GM23338 (cell line): ENCODE measurements around the gene SLC12A6. TPM values are rescaled to one million over a fixed set of nuclear protein-coding genes. Genes with fewer than 3 reads are reported as not detected.

Source experiments
- ATAC-seq: fragments of 200-7000 bp; cut with Tn5 transposase; 3 replicates; pipeline ENCODE4 v1.9.1; 2020
- DNase-seq: peaks from one replicate; pipeline ENCODE4 v3.0.0-alpha.2; 2015; ENCODE audit warnings: low spot score
- H2AFZ ChIP-seq: fragments of 200-600 bp; sonication (generic); 2 replicates; pipeline ENCODE4 v1.8.0; 2016; ENCODE audit warnings: antibody characterized with exemption, mild to moderate bottlenecking, moderate library complexity
- H3F3A ChIP-seq: fragments of 200-600 bp; sonication (generic); replicated peaks from 2 replicates; pipeline ENCODE4 v1.8.0; 2017; ENCODE audit warnings: antibody characterized with exemption, mixed run types, low read depth
- H3K27ac ChIP-seq: fragments of 200-600 bp; sonication (generic); 2 replicates; pipeline ENCODE4 v1.6.1; 2016; ENCODE audit warnings: low read depth
- H3K27me3 ChIP-seq: fragments of 200-600 bp; sonication (generic); 2 replicates; pipeline ENCODE4 v1.8.0; 2016; ENCODE audit warnings: mild to moderate bottlenecking, mixed run types, moderate library complexity; ENCODE audit not compliant: insufficient read depth
- H3K36me3 ChIP-seq: fragments of 200-600 bp; sonication (generic); 2 replicates; pipeline ENCODE4 v1.8.0; 2016; ENCODE audit warnings: mild to moderate bottlenecking; ENCODE audit not compliant: insufficient read depth
- H3K4me1 ChIP-seq: fragments of 200-600 bp; sonication (generic); 2 replicates; pipeline ENCODE4 v1.8.0; 2016; ENCODE audit warnings: mild to moderate bottlenecking, moderate library complexity; ENCODE audit not compliant: insufficient read depth
- H3K4me2 ChIP-seq: fragments of 200-600 bp; sonication (generic); 2 replicates; pipeline ENCODE4 v1.7.1; 2017; ENCODE audit warnings: mixed run types
- H3K4me3 ChIP-seq: fragments of 200-600 bp; sonication (generic); 2 replicates; pipeline ENCODE4 v1.6.1; 2016; ENCODE audit warnings: mixed run types
- H3K79me2 ChIP-seq: fragments of 200-600 bp; sonication (generic); replicated peaks from 2 replicates; pipeline ENCODE4 v1.8.0; 2017; ENCODE audit warnings: mild to moderate bottlenecking; ENCODE audit not compliant: insufficient read depth
- H3K9me2 ChIP-seq: fragments of 200-600 bp; sonication (generic); 2 replicates; pipeline ENCODE4 v1.8.0; 2017; ENCODE audit not compliant: insufficient read depth
- H4K20me1 ChIP-seq: fragments of 200-600 bp; sonication (generic); replicated peaks from 2 replicates; pipeline ENCODE4 v1.8.0; 2017; ENCODE audit warnings: mild to moderate bottlenecking; ENCODE audit not compliant: insufficient read depth
- H3K27ac Mint-ChIP-seq: 2 replicates; pipeline ENCODE4 v1.8.0; 2020; ENCODE audit warnings: inconsistent platforms, mild to moderate bottlenecking, moderate library complexity, mixed read lengths
- H3K27me3 Mint-ChIP-seq: 3 replicates; pipeline ENCODE4 v1.8.0; 2022; ENCODE audit warnings: low read depth, mild to moderate bottlenecking, moderate library complexity, mixed read lengths, inconsistent platforms; ENCODE audit not compliant: insufficient read depth, poor library complexity
- H3K36me3 Mint-ChIP-seq: 3 replicates; pipeline ENCODE4 v1.8.0; 2021; ENCODE audit warnings: low read depth, mild to moderate bottlenecking, inconsistent platforms, moderate library complexity, mixed read lengths
- H3K4me1 Mint-ChIP-seq: 3 replicates; pipeline ENCODE4 v1.8.0; 2020; ENCODE audit warnings: mild to moderate bottlenecking, inconsistent platforms, mixed read lengths
- H3K4me3 Mint-ChIP-seq: 3 replicates; pipeline ENCODE4 v1.8.0; 2021; ENCODE audit warnings: moderate library complexity, mild to moderate bottlenecking, inconsistent platforms, mixed read lengths
- H3K9me3 Mint-ChIP-seq: 3 replicates; pipeline ENCODE4 v1.8.0; 2020; ENCODE audit warnings: moderate library complexity, mild to moderate bottlenecking, inconsistent platforms, mixed read lengths
- CREB1 ChIP-seq: fragments of 250-450 bp; sonication (Bioruptor Pico); IDR thresholded peaks from 2 replicates; pipeline ENCODE4 v1.5.0; 2020; ENCODE audit warnings: low read depth, mild to moderate bottlenecking, moderate library complexity
- EZH2 ChIP-seq: fragments of 200-600 bp; sonication (generic); IDR thresholded peaks from one replicate; pipeline ENCODE4 v1.8.0; 2017; ENCODE audit warnings: antibody characterized with exemption, mild to moderate bottlenecking, low read depth; ENCODE audit not compliant: unreplicated experiment
- polyA plus RNA-seq: library from polyadenylated mRNA; unstranded; fragments of >200 nt; fragmentation: Nextera tagmentation; extraction: Ambion mirVana; gene quantifications from 2 replicates; pipeline ENCODE4 v1.2.1, GENCODE V29; 2016
- total RNA-seq: library from RNA; depleted of rRNA; stranded (reverse); fragments of >200 nt; shearing (Covaris generic); gene quantifications from 2 replicates; pipeline ENCODE4 v1.2.3, GENCODE V29; 2014
- TF ChIP-seq, protein P1 (sequence below): fragments of 250-450 bp; sonication (Bioruptor Pico); IDR thresholded peaks from 2 replicates; pipeline ENCODE4 v1.5.0; 2020; ENCODE audit warnings: mild to moderate bottlenecking, moderate library complexity
- TF ChIP-seq, protein P2 (sequence below): IDR thresholded peaks from one replicate; pipeline ENCODE4 v1.6.1; 2018; ENCODE audit warnings: antibody characterized with exemption; ENCODE audit not compliant: unreplicated experiment

The SLC12A6 gene
- total and polyA plus RNA-seq, 2 experiments from 2014 or later = 2.4 to 14.1 TPM

DNA sequence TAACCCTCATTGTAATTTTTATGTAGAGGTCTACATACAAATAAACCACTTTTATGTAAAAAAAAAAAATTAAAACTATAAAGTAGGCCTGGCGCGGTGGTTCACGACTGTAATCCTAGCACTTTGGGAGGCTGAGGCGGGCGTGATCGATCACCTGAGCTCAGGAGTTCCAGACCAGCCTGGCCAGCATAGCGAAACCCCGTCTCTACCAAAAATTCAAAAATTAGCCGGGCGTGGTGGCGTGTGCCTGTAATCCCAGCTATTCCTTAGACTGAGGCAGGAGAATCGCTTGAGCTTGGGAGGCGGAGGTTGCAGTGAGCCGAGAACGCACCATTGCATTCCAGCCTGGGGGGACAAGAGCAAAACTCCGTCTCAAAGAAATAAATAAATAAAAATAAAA, 766 bp upstream of the SLC12A6 start (continued):
- TF ChIP-seq, protein P1, sequence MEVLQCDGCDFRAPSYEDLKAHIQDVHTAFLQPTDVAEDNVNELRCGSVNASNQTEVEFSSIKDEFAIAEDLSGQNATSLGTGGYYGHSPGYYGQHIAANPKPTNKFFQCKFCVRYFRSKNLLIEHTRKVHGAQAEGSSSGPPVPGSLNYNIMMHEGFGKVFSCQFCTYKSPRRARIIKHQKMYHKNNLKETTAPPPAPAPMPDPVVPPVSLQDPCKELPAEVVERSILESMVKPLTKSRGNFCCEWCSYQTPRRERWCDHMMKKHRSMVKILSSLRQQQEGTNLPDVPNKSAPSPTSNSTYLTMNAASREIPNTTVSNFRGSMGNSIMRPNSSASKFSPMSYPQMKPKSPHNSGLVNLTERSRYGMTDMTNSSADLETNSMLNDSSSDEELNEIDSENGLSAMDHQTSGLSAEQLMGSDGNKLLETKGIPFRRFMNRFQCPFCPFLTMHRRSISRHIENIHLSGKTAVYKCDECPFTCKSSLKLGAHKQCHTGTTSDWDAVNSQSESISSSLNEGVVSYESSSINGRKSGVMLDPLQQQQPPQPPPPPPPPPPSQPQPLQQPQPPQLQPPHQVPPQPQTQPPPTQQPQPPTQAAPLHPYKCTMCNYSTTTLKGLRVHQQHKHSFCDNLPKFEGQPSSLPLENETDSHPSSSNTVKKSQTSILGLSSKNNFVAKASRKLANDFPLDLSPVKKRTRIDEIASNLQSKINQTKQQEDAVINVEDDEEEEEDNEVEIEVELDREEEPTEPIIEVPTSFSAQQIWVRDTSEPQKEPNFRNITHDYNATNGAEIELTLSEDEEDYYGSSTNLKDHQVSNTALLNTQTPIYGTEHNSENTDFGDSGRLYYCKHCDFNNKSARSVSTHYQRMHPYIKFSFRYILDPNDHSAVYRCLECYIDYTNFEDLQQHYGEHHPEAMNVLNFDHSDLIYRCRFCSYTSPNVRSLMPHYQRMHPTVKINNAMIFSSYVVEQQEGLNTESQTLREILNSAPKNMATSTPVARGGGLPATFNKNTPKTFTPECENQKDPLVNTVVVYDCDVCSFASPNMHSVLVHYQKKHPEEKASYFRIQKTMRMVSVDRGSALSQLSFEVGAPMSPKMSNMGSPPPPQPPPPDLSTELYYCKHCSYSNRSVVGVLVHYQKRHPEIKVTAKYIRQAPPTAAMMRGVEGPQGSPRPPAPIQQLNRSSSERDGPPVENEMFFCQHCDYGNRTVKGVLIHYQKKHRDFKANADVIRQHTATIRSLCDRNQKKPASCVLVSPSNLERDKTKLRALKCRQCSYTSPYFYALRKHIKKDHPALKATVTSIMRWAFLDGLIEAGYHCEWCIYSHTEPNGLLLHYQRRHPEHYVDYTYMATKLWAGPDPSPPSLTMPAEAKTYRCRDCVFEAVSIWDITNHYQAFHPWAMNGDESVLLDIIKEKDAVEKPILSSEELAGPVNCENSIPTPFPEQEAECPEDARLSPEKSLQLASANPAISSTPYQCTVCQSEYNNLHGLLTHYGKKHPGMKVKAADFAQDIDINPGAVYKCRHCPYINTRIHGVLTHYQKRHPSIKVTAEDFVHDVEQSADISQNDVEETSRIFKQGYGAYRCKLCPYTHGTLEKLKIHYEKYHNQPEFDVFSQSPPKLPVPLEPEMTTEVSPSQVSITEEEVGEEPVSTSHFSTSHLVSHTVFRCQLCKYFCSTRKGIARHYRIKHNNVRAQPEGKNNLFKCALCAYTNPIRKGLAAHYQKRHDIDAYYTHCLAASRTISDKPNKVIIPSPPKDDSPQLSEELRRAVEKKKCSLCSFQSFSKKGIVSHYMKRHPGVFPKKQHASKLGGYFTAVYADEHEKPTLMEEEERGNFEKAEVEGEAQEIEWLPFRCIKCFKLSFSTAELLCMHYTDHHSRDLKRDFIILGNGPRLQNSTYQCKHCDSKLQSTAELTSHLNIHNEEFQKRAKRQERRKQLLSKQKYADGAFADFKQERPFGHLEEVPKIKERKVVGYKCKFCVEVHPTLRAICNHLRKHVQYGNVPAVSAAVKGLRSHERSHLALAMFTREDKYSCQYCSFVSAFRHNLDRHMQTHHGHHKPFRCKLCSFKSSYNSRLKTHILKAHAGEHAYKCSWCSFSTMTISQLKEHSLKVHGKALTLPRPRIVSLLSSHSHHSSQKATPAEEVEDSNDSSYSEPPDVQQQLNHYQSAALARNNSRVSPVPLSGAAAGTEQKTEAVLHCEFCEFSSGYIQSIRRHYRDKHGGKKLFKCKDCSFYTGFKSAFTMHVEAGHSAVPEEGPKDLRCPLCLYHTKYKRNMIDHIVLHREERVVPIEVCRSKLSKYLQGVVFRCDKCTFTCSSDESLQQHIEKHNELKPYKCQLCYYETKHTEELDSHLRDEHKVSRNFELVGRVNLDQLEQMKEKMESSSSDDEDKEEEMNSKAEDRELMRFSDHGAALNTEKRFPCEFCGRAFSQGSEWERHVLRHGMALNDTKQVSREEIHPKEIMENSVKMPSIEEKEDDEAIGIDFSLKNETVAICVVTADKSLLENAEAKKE (CRISPR knock-in tag) = no peak
- no peak for TF ChIP-seq CREB1 (CRISPR knock-in tag)

DNA sequence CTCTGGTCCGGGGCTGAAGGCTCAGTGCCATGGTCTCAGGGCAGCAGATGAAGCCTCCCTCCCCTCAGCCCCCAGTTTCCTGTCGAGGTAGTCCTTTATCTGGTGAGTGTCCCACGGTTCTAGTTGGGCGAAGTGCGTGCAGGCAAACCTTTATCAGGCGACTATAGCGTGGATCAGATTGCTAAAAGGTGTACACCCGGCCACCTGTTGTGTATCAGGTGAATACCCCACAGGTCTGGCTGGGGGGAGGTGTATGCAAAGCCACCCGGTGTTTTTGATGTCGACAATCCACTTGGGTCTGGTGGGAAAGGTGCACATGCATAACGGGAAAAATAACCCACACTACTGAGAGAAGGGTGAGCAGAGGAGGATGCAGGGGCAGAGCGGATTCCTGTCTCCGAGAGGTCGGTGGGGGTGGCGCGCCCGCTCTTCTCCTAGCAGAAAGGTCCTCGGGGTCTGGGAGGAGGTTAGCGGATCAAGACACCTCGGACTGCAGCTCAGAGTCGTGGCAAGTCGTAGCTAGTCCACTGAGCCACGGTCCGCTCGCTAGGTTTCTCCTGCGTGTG, 507 bp downstream of the SLC12A6 start:
- H3K9me2 ChIP-seq = no peaks in the 10 kb centered on the region
- TF ChIP-seq EZH2 (no peak), CREB1 (CRISPR knock-in tag) (no peak)
- TF ChIP-seq, protein P2, sequence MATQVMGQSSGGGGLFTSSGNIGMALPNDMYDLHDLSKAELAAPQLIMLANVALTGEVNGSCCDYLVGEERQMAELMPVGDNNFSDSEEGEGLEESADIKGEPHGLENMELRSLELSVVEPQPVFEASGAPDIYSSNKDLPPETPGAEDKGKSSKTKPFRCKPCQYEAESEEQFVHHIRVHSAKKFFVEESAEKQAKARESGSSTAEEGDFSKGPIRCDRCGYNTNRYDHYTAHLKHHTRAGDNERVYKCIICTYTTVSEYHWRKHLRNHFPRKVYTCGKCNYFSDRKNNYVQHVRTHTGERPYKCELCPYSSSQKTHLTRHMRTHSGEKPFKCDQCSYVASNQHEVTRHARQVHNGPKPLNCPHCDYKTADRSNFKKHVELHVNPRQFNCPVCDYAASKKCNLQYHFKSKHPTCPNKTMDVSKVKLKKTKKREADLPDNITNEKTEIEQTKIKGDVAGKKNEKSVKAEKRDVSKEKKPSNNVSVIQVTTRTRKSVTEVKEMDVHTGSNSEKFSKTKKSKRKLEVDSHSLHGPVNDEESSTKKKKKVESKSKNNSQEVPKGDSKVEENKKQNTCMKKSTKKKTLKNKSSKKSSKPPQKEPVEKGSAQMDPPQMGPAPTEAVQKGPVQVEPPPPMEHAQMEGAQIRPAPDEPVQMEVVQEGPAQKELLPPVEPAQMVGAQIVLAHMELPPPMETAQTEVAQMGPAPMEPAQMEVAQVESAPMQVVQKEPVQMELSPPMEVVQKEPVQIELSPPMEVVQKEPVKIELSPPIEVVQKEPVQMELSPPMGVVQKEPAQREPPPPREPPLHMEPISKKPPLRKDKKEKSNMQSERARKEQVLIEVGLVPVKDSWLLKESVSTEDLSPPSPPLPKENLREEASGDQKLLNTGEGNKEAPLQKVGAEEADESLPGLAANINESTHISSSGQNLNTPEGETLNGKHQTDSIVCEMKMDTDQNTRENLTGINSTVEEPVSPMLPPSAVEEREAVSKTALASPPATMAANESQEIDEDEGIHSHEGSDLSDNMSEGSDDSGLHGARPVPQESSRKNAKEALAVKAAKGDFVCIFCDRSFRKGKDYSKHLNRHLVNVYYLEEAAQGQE = no peak
- H3K4me3 ChIP-seq = peak overlapping the region; percentile 97
- H3K79me2 ChIP-seq = peaks cover 17% of the 10 kb centered on the region
- peaks cover 7% of the 10 kb centered on the region for H3K36me3 ChIP-seq
- H3K4me2 ChIP-seq = peak overlapping the region; percentile 91
- DNase-seq (peak; percentile 43), ATAC-seq (peak; percentile 42)
- H4K20me1 ChIP-seq = peaks cover 10% of the 10 kb centered on the region
- peak overlapping the region; percentile 94 for H3K4me3 Mint-ChIP-seq
- peak overlapping the region; percentile 99 for H2AFZ ChIP-seq
- H3K27me3 Mint-ChIP-seq = peaks cover 5% of the 10 kb centered on the region
- H3K9me3 Mint-ChIP-seq = peaks cover 3% of the 10 kb centered on the region; the same call in 2 of the 3 replicates
- peaks cover 19% of the 10 kb centered on the region for H3K4me1 ChIP-seq
- H3K36me3 Mint-ChIP-seq = peaks cover 27% of the 10 kb centered on the region
- H3K4me1 Mint-ChIP-seq = peaks cover 16% of the 10 kb centered on the region
- no peaks in the 10 kb centered on the region for H3F3A ChIP-seq
- peak overlapping the region; percentile 81 for H3K27ac ChIP-seq
- no peak overlapping the region; the same call in 1 of the 2 replicates for H3K27ac Mint-ChIP-seq
- no peaks in the 10 kb centered on the region for H3K27me3 ChIP-seq
